HG03457 (cell line): ENCODE data around the gene KRT39.
"Not testable (repeated sequence)": the region's sequence is repeated elsewhere in the genome, so short reads cannot be mapped to it uniquely, and the experiment has no call there.

Experiments
- ATAC-seq: cut with Tn5 transposase; IDR thresholded peaks from one replicate; pipeline ENCODE4 v1.9.1; 2021; ENCODE audit warnings: moderate number of reproducible peaks; ENCODE audit not compliant: unreplicated experiment

The KRT39 gene

DNA sequence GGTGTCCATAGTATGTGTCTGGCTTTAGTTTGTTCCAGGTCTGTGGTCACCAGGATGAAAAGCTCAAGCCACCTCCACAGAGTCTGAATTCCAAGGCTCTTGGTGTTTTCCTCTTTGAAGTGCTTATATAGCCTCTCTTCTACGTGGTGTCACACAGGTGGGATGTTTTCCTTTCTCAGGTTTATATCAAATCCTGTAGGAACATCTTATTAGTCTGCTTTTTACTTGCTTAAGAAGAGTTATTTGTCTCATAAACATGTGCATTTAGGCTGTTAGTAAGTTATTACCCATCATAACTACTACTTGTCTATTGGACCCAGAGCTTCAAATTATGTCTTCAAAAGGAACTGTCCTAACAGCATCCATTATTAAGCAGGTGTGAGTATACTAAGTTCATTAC, at the start of gene KRT39:
KRT39 (minus strand) TSS at position 101 of the 400 bp plus-strand sequence; CDS start at position 9, 92 bp downstream.
- no peak for ATAC-seq

DNA sequence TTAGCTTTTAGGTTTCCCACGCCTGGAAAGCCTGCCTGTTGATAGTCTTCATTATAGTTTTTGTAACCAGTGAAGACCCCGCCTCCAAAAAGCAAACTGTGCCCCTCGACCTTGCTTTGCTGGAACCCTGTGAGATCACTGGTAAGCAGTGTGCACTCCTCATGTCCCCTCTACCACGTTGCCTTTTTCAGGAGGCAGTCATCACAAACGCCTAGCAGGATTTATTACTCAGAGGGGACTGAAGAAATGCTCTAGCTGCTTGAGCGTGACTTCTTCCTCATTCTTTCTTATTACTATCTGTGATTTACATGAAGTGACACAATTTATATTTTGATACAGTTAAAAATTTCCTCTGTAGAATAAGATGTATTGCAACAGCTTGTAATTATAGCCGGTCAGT, 48.7 kb upstream of the KRT39 start:
- ATAC-seq = no peak

DNA sequence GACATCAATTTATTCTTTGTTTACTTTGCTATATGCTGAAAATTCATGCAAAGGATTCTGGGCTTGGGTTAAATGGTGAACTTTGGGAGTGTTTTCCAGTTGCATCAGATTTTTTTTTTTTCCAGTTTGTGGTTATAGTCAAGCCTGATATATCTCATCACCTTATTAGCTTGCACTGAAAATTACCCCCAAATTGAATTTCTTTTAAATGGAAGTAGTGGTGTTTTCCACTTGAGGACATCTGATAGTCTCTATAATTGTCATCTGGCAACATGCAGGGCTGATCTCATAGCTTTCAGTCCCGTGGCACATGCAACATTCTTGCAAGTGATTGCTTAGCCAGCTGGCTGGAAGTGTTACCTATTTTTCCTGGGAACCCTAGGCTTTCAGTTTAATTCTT, 46.9 kb upstream of the KRT39 start:
- no peak for ATAC-seq

DNA sequence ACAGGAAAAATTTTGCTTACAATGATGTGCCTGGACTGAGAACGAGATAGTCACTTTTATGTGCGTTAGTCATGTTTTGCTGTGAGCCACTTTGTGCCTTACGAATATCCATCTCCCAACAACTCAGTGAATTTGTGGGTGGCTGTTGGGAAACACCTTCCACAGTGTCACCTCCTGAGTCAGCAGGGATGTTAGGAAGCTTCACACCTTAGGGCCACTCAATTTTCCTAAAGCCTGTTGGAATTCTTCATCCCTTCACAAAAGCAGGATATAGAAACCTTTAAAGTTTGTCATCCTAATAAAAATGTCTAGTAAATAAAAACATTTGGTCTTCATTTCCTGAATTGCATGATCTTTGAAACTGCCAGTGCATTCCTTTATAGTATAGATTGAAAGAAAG, 46.4 kb upstream of the KRT39 start:
- no peak for ATAC-seq

DNA sequence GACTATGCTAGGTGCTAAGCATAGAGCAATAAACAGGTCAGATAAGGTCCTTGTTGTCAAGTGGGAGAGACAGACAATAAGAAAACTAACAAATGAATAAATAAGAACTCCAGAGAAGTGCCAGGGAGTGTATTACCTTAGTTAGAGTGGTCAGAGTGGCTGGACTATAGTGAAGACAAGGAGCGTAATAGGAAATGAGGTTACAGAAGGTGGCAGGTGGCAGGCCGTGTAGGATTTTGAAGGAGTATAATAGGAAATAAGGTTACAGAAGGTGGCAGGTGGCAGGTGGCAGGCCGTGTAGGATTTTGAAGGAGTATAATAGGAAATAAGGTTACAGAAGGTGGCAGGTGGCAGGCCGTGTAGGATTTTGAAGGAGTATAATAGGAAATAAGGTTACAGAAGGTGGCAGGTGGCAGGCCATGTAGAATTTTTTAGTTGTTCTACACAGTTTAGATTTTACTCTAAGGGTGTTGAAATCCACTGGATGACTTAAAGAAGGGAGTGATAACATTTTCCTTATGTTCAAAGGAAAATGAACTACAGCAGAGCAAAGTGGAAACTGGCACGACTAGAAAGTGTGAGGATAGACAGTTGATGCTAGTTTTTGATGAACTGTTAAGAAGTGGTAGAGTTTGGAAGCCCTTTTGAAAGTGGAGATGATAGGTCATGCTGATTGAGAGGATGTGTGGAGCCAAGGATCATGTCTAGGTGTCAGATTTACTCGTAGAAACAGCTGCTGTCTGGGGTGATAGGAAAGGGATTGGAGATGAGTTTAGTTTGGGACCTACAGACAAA, 45.8 kb upstream of the KRT39 start:
- ATAC-seq = no peak

DNA sequence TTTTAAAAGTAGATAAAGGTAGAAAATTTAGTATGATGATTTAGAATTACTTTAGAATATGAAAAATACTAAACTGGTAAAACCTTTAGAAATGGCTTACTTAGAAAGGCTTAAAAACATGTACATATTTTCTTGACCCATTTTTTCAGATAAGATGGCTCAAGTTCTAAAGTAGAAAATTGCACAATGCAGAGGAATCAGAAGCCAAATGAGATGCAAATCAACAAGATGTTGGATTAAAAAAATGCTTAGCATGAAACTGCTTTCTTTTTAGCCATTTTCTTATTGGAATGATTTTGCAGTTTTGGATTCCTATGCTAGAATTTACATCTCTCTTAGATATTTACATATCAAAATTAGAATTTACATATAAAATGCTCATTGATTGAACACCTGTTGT, 43.7 kb upstream of the KRT39 start:
- ATAC-seq = no peak

DNA sequence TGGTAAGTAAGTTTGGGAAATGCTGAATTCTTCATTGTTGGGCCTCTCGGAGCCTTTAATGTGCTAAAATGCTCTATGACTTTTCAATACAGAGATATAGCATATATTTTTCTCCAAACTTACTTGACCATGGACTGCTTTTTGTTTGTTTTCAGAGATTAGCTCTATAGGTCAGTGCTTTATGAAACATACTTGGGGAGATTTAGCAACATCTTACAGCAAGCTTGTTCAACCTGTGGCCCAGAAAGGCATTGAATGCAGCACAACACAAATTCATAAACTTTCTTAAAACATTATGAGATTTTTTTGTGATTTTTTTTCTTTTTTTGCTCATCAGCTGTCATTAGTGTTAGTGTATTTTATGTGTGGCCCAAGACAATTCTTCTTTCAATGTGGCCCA, 43.2 kb upstream of the KRT39 start:
- no peak for ATAC-seq

DNA sequence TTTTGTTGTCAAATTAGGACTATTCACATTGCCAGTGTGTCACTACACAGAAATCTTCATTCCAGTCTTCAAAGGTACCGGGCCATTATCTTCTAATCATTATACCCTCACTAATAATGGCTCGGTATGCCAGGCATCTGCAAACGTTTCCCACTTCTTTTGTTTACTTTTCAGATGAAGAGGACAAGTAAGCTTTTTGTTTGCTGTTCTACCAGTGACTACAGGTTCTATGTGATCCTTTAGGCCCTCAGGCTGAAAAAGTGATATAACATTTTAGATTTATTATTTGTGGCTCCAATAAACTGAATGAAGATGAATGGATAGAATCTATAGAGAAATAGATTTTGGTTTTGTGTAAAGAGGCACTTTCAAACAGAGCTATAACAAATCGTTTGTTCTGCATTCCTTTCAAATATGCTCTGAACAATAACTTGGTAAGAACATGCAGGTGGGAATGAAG, 42.6 kb upstream of the KRT39 start:
- no peak for ATAC-seq

DNA sequence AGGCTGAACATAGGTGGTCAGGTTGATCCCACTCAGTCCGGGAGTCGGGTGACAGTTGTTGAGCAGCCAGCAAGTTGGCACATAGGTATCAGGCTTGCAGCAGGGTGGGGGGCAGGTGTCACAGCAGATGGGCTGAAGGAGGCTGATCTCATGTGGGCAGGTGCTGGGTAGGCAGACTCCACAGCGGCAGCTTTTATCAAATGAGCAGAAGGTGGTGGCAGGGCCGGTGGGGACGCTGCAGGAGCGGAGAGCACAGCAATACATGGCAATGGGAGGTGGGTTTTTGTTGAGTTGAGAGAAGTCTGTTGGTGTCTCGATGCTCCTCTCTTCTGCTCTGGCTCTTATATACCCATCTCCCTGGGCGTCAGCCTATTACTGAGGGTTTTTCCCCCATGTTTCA, 42.1 kb upstream of the KRT39 start, which contains the start of gene KRTAP3-1:
KRTAP3-1 (minus strand) TSS at position 318 of the 400 bp plus-strand sequence; CDS start at position 264, 54 bp downstream.
- no peak for ATAC-seq

DNA sequence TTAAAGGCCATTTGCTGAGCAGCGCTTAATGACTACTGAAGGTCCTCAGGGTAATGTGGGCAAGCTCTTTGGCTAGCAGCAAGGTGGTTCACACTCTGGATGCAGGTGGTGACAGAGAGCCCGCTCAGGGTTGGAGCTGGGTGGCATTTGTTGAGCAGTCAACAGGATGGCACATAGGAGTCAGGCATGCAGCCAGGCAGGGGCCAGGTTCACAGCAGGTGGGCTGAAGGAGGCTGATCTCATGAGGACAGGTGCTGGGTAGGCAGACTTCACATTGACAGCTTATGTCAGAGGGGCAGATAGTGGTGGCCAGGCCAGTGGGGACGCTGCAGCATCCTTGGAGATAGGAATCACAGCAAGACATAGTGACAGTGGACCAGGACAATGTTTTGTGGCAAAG, 37.6 kb upstream of the KRT39 start:
- ATAC-seq = no peak

DNA sequence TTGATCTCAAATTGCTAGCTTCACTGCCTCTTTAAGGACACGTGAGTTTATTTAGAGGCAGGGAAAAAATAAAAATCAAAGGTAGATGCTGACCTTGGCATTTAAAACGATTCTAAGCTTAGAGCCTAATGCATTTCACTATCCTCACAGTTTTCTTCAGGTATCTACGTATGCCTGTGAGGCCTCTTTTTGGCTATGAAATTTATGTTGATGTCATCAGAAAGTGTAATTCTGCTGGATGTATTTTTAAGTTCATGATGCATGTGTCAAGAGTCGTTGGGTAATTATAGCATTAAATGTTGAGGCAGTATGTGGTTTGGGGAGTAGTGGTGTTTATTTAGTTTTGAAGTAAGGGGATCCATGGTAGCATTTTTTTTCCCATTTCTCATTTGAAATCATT, 37.2 kb upstream of the KRT39 start:
- no peak for ATAC-seq

DNA sequence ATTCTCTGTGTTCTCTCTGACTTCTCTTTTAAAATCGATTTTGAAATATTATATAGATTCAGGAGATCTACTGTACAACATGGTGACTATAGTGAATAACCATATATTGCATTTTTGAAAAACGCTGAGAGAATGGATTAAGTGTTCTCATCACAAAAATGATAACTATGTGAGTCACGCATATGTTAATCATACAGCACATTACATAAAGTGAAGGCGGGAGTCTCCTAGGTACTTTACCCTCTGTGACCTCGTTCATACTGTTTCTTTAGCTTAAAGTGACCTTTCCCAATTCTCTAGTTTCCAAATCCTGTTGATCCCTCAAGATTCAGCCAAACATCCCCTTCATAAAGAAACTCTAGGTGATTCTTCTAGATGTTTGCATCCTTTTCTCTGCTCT, 36.1 kb upstream of the KRT39 start:
- ATAC-seq = no peak

DNA sequence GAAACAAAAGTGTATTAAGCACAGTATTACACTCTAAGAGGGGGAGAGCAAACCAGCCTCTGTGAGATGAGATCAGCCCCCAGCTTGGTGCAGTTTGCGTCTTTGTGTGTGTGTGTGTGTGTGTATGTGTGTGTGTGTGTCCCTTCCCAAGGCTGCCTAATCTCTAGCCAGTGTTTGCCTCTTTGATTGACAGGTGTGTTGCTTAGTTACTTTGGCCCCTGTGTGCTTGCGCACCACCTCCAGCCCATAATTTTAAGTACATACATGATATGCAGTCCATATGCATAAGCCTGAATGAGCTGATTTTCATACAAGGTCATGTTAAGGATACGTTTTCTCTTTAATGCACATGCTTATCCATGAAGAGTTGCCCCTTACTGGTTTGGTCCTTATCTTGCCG, 35.0 kb upstream of the KRT39 start:
- ATAC-seq = no peak

DNA sequence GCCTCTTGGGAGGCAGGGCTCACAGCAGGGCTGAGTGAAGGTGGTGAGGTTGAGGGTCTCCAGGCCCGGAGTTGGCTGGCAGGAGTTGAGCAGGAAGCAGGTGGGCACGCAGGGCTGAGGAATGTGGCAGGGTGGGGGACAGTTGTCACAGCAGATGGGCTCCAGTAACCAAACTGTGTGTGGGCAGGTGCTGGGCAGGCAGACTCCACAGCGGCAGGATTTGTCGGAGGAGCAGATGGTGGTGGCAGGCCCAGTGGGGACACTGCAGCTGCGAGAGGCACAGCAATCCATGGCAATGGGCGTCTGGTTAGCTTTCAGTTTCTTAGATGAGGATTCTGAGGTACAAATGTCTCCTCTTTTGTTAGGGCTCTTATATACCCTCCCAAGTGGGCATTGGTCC, 32.8 kb upstream of the KRT39 start, which contains the start of gene KRTAP3-2:
KRTAP3-2 (minus strand) TSS at position 344 of the 400 bp plus-strand sequence; CDS start at position 291, 53 bp downstream.
- ATAC-seq = not testable (repeated sequence)

DNA sequence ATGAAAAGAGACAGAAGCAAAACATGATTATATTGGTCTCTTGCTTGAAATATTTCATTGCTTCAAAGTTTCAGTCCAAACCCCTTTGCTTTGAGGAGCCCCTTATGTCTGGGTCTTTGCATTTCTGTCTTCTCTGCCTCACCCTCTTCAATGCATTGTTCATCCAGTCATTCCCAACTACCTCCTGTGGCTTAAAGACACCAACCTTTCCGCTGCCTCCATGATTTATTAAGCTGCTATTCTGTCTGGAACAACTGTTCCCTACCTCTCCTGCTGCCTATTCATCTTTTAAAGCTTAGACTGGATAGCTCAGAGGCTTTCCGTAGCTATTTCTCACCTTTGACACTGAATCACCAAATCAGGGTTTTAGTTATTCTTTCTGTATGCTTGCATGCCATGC, 30.6 kb upstream of the KRT39 start:
- ATAC-seq = no peak

DNA sequence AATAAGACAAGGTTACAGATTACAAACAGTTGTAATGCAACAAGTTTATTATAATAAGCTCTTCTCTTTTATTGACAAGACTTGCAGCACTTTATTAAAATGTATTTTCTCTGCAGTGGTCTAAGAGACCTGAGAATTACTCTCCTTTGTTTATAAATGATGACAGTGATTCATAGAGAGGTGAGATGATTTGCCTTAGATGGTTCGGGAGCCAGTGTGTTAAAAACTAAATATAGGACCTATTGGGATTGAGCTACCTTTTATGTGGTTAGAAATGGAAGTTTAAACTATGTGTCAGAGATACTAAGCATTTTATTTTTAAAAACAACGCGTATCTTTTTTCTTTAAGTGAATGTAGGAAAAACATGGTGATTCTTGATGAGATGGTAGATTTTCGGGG, 30.1 kb upstream of the KRT39 start:
- ATAC-seq = no peak

DNA sequence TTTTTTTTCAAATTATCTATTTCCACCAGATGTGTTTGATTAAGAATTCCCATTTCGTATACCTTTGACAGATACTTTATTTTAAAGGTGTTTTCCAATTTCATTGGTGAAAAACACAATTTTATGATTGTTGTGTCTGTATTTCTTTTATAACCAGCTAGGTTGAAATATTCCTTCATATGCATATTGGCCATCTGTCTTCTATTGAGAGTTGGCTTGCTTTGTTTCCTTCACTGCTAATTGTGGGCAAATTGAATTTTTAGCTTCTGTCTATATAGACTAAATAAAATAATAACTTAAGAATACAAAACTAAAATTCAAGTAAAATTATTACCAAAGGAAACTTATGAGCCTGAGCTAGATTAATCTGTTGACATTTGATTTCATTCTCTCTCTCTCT, 28.4 kb upstream of the KRT39 start:
- no peak for ATAC-seq

DNA sequence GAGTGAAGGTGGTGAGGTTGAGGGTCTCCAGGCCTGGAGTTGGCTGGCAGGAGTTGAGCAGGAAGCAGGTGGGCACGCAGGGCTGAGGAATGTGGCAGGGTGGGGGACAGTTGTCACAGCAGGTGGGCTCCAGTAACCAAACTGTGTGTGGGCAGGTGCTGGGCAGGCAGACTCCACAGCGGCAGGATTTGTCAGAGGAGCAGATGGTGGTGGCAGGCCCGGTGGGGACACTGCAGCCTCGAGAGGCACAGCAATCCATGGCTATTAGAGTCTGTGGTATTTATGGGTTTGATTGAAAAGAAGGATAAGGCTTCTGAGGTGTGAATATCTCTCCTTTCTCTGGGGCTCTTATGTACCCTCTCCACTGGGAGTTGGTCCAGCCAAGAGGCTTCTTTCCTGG, 27.1 kb upstream of the KRT39 start, which contains the start of gene KRTAP3-3:
KRTAP3-3 (minus strand) TSS at position 326 of the 400 bp plus-strand sequence; CDS start at position 259, 67 bp downstream.
- ATAC-seq = no peak

DNA sequence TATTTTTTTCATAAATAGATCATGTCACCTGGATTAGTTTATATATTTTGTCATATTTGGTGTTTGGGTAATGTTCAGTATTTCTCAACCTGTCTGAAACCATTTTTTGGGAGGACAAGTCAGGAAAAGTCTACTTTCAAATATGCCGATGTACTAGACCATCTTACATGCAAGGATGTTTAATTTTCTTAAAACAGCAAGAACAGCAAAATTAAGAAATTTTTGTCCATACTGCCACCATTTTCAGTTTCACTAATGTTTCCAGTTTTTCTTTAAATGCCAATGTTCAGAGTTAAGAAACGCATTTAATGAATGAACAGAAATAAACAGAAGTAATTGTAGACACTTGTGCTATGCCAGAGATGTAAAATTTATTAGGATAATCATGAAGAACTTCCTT, 26.3 kb upstream of the KRT39 start:
- ATAC-seq = no peak

DNA sequence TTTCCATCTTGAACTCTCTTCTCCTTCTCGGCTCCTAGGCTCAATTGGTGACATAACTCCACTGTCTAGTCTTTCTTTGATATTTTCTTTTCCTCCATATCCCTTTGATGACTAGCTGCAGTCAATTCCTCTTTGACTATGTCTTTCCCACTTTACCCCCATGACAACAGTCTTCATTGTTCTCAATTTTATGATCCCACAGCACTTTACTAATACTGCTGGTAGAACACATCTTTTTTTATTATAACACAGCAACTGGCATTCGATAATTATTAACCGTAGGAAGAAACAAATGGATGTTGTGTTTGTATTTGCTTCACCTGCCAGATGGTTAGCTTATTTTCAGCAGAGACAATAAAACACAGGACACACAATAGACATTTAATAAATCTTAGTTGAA, 25.9 kb upstream of the KRT39 start:
- no peak for ATAC-seq

DNA sequence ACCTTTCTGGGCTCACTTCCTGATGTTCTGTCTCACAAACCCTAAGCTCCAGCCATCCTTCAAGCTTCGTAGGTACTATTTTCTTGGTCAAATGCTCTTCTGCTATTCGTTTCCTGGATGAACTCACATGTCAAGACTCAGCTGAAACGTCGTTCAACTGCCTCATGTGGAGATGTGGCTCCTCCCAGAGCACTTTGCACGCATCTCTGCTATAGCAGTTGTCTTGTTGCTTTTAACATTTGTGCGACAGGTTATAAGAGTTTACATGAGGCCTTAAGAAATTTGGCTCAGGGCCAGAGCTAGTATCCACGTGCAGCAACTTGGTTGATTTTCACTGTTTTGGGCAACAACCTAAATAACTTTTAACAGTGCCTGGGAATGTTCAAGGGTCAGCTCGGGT, 20.2 kb upstream of the KRT39 start:
- no peak for ATAC-seq

DNA sequence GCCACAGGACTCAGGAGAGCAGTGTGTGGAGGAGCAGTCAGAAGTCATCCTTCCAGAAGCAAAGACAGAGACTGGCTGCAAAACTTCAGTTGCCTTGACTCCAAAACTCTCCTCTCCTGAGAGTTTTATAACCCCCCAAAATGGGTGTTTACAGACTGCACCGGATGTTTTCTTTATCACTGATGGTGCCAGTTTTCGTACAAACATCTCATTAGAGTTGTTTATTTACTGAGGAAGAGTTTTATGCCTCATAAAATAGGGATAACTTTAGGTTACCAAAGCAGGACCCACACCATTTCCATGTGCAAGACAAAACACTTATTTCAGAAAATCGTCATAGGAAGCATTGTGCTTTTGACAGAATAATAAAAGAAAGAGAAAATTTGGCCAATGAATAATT, 17.5 kb upstream of the KRT39 start, which contains the start of gene KRT40:
KRT40 (minus strand) TSS at position 101 of the 400 bp plus-strand sequence; CDS start at position 48, 53 bp downstream.
- no peak for ATAC-seq
